Stimulated activated CD8-positive, alpha-beta memory T cell treated with anti-CD3 and anti-CD28 coated beads, Interleukin-4, amount 100 ng/mL, for 48 hours (primary cell): ENCODE results near the gene CCDC51.

Experiments
- DNase-seq: peaks from one replicate; pipeline ENCODE4 v3.0.0-alpha.2; 2020

Gene CCDC51

DNA sequence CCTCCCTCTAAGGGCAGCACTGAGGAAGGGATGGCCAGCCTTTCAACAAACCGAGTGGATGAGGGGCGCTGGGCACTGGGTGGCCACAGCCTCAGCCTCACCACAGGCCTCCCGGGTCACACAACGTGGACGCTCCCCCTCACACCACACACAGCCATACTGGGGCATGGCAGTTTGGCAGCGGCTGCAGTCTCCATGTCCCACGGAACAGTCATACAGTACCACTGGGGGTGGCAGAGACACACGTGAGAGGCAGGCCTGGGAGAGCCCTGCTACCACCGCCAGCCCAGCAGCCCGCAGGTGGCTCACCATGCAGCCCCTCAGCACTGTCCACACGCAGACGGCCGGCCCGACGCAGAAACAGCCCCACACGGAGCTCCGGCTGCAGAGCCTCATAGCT lies 21.8 kb downstream of the CCDC51 start:
- DNase-seq = no peak

DNA sequence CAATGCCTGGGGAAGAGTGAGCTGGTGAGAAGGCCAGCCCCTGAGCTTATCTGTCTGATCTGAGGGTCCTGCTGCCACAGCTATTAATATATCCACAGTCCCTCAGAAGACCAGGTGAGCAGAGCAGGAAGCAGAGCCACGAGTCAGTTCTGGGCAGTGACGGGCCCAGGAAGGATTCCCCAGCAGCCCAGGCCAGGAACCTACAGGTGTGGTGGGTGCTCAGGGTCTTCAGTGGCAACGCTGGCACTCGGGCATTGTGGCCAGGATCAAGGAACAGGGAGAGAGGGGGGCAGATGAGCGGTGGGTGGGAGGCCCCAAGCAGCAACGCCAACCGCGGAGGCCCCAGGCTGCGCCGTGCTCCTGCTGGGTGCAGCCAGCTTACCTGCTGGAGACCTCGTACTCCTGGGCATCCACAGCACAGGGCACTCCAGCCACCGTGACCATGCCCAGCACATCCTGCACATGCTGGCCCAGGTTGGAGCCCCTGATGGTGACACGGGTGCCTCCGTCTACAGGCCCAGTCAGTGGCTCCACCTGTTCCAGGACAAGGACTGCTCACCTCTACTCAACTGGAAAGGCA lies 22.3 kb downstream of the CCDC51 start:
- no peak for DNase-seq

DNA sequence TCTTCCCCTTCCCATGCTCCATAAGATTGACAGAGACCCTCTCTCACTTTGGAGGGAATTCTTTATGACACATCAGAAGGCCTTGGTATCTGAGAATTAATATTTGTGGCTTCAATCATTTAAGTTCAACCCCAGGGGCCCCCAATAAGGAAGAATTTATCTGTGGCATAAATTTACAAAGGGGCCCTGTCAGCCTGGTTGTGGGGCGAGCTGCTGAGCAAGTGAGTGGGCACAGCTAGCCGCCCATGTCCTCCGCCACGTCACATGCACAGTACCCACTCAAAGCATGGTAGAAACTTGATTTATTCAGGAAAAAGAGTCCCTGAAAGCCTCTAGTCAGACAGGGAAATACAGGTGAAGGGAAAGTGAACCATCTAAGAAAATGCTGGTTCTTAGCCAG lies 23.4 kb downstream of the CCDC51 start:
- DNase-seq = no peak

DNA sequence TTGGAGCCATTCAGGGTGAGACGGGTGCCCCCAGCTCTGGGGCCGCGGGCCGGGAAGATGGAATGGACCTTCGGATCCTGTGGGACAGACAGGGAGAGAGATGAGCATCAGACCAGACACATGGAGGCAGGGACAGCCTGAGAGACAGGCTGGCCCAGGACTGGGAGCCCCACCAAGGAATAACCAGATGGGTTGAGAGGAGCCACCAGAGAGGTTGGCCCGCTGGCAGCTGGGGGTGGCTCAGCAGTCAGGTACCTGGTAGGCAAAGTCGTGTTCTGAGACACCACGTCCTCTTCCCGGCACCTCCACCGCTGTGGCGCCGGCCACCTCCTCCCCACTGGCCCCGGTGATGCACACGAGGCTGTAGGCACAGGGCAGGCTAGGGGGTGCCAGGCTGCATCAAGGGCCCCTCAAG lies 23.8 kb downstream of the CCDC51 start:
- no peak for DNase-seq

DNA sequence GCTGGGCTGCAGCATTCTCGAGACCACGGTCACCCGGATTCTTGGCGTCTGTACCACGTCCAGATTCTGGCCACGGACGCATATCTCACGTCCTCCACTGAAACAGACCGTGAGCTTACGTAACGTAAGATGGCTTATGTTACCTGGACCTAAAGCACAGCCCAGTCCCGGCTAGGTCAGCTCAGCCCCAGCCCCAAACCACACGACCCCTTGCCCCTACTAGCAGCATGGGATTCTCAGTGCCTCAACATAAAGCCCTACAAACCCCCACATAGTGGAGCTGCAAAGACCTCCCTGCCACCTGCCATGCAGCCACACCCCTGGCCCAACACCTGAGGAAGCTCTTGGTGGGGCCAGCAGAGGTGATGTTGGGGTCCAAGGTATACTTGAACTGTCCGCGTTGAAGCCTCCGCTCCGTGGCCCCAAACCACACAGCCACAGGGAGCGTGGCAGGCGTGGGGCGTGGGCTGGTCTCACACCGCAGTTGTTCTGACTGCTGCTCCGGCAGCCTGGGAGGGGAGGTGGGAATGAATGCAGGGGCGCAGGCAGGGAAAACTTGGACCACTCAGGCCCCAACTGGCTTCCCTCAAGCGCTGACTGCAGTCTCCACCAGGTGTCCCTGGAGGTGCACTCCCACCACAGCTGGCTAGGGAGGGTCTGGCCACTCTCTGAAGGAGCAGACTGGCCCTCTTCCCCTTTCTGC lies 24.5 kb downstream of the CCDC51 start:
- no peak for DNase-seq

DNA sequence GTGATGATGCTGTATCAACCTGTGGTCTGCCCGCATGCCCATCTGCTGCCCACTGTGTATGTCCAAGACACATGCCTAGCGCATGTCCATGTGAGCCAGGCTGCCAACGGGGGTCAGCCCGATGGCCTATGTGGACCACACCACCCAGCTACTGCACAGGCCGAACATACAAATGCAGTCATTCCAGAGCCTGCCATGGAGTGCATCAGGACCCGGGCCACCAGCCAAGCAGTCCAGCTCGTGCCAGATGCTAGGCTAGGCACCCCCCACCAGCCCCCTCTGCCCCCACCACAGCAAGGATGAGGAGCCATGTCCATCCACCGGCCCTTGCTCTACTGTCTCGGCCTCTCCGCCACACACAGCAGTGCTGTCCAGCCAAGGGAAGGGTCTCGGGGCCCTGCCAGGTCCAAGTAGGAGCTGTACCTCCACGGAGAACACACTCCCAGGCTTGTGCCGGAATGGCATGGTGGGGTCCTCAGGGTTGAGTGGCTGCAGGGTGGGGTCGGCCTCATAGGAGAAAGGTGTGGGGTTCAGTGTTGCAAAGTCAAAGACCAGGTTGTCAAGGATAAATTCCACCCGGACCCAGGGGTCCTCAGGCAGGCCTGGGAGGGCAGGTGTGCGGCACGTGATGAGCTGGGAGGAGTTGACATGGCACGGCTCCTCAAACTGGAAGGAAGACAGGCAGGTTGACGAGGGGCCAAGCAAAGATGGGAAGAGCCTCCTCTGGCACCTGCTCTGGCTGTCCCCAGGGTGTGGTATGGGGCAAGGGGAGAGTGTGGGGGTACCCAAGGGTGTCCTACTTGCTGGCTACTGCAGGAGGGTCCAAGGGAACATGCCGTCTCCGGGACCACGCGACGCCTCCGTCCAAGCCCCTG lies 25.3 kb downstream of the CCDC51 start:
- no peak for DNase-seq

DNA sequence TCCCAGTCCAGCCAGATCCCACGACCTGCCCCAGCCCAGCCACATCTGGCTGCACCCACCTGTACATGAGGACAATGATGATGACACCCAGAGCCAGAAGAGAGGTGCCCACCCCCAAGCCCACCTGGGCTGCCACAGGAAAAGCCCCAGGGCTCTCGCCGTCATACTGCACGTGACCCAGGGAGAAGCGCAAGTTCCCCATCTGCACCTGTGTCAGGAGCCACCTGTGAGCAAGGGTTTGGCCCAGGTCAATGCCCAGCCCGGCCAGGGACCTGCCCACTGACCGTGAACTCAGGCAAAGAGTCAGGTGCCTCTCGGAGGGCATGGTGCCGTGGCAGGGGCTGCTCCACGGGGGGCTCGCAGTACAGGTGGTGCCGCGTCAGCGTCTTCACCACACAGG lies 26.3 kb downstream of the CCDC51 start:
- DNase-seq = no peak

DNA sequence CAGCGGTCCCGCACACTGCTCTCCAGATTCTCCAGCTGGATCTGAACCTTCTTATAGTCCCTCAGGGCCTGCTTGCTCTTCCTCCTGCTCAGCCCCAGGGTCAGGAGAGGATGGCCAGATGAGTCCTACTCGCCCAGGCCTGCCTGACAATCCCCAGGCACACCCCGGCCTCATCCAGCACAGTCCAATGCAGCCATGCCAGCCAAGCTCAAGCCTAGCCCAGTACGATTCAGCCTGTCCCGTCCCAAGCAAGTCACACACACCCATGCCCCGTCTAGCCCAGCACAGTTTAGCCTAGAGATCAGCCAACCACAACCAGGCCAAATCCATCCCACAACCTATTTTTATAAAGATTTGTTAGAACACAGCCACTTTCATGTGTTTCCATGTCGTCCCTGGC lies 26.8 kb downstream of the CCDC51 start:
- DNase-seq = no peak

DNA sequence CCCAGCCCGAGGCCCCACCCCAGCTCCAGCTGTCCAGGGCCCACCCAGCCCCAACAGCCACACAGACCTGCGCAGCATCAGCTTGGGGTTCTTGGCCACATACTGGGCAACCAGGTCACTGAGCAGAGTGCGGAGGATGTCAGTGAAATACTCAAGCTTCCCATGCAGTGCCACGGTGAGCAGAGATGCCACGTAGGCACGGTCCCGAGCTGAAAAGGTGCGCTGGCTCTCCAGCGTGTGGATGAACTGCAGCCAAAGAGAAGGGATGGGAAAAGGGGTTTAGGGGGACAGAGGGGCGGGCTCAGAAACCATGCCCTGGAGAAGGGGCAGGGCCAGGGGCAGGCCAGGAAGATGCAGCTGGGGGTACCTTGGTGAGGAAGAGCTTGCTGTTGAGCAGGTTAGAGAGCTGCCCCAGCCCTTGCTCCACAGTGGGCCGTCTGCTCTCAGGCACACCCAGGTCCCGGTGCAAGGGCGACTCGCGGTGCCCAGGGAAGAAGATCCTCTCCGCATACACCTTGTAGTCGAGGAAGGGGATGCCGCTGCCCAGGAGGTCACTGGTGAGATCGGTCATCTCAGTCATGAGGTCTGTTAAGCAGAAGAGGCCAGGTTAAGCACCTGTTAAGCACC lies 27.4 kb downstream of the CCDC51 start:
- no peak for DNase-seq

DNA sequence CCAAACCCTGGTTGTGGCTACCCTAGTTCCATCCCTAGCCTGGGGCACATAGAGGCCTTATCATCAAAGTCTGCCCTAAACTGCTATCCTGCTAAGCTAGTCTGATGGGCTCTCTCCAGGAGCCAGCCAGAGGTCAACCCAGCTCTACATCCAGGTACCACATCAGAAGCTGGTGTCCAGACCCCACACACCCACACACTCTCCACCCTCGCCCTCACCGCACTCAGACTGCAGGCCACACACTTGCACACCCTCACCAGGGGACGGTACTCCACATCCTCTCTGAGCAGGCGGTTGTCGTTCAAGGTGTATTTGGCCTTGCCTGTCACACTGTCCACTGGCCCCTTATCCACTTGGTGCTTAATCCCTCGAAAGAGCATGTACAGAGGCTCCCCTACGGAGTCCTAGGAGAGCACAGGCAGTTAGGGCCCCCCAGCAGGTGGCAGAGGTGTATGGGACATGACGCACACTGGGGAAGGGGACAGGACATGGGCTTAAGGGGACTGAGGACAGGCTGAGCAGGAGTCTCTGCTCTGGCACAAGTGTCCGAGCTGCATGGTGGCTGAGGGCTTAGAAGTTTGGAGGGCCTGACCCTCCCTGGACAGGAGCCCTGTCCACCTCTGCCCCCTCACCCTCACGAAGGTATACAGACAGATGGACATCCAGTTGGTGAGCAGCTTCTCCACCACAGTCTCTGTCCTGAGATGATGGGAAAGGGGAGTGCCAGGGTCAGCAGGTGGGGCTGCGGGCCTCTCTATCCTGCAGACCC lies 28.1 kb downstream of the CCDC51 start:
- DNase-seq = no peak

DNA sequence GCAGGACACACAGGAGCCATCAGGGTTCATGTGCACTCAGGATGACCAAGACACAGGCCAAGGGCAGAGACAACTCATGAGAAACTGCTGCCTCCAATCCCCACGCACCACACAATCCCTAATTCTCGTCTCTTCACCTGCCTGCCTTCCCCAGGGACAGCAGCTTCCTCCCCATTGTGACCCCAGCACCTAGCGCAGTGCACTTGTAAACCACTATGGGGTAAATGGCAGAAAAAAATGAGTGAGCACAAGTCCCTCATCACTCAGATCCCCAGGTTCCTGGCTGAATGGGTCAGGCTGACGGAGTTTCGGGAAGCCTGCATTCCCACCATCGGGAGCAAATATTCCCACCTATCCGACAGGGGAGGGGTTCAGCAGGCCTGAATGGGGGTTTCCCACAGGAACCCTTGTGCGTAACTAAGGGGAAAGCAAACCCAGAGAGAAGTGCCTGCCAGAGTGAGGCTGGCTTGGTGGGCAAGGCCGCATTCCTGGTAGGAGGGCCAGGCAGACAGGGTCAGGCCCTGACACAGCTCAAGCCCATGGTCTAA lies 28.8 kb downstream of the CCDC51 start:
- no peak for DNase-seq

DNA sequence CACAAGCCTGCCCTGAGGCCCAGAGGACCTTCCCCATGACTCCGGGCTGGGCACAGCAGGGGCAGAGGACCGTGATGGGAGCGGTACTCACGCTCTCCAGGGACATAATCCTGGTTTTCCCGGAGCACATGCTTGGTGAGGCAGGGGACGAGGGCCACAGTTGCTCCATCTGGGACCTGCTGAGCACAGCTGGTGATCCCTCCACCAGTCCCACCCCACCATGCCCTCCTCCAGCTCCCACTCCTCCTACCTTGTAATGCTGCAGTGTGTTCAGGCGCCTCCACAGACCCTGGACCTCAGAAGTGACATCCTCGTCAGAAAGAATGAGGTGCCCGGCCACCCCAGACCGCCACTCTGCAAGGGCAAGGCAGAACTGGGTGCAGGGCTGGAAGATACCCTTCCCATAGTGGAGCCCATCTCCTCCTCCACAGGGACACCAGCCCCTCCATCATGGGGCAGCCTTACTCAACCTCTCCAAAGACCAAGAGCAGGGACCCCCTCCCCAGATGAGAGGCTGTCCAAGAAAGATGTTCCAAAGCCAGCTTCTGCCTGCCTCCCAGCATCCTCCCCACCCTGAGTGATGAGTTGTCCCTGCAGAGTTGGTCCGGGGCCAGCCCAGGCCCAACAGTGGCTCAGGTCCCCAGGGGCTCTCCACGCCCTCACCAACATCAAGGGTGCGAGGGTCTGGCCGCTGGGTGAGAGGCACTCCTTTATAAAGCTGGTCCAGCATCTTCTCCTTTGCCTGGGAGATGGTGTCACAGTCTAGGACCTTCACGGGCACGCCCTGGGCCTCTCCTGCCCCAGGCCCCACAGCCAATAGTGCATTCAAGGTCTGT lies 29.5 kb downstream of the CCDC51 start:
- no peak for DNase-seq

DNA sequence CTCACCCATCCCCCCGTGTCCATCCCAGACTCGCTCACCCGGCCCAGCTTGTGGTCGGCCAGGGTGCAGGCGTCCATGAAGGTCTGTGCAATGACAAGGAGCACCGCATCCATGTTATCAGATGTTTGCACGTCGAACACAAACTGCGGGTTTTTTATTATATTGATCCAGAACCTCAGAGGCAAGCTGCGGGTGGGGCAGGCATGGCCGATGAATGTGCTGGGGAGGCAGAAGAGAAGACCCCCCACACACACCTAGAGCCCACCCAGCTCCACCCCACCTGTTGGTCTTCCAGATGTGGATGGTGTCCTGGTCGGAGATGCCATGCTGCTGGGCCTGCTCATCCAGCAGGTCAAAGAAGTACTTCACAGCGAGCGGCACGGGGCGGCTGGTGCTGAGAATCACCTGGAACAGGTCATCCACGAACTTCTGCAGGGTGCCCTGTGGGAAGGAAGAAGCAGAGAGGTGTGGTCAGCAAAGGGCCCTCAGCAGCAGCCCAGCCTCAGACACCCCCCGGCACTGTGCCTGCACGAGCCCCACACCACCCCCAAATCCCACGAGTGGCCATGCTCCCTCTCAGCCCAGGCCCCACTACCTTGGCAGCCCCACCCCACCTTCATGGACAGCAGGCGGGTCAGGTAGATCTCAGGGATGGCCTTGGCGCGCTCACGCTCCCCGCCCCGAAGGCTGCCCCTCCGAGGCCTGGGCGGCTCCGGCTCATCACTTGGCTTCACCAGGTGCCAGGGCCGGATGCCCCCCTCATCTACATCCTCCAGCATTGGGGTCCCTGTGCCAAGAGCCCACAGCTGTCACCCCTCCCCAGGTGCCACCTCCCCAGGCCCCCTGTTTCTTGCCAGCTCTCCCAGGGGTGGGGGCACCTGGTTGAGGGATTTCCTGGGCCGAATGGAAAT lies 30.4 kb downstream of the CCDC51 start:
- no peak for DNase-seq

DNA sequence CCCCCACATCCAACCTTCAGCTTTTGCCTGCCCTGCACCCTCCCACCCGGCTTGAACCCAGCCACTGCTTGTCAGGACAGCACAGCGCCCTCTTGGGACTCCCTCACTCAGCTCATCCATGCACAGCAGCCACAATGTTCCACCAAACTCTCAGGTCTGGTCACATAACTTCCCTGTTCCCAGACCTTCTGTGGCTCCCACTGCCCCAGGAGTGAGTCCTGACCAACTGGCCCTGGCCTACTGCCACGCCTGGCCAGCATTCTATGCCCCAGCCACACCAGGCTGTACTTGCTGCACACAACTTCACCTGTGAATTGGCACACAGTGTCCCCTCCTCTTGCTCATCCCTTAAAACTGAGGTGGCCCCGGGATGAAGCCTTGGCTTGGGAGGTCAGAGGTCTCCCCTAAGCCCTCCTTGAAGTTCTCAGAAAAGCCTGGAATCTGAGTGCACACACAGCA lies 31.1 kb downstream of the CCDC51 start:
- no peak for DNase-seq

DNA sequence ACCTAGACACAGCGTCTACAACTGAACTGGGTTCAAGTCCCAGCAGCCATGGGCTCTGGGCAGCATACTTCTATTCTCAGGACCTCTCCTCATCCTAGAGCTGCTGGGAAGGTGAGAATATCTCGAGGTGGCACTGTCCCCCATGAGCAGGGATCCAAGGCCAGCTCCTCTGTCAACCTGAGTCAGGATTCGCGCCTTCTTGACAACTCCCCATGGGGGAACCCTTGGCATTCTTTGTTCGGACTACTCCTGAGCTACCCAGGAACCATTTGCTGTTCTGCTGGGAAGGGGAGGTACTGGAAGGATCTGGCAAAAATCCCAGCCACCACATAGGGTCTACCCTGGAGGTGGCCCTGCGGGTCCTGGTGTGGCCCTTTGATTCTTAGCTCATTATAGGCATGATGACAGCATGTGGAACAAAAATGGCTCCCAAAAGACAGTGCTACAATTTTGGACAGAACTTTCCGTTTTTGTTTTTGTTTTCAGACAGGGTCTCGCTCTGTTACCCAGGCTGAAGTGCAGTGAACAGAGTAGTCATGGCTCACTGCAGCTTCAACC lies 32.3 kb downstream of the CCDC51 start:
- no peak for DNase-seq

DNA sequence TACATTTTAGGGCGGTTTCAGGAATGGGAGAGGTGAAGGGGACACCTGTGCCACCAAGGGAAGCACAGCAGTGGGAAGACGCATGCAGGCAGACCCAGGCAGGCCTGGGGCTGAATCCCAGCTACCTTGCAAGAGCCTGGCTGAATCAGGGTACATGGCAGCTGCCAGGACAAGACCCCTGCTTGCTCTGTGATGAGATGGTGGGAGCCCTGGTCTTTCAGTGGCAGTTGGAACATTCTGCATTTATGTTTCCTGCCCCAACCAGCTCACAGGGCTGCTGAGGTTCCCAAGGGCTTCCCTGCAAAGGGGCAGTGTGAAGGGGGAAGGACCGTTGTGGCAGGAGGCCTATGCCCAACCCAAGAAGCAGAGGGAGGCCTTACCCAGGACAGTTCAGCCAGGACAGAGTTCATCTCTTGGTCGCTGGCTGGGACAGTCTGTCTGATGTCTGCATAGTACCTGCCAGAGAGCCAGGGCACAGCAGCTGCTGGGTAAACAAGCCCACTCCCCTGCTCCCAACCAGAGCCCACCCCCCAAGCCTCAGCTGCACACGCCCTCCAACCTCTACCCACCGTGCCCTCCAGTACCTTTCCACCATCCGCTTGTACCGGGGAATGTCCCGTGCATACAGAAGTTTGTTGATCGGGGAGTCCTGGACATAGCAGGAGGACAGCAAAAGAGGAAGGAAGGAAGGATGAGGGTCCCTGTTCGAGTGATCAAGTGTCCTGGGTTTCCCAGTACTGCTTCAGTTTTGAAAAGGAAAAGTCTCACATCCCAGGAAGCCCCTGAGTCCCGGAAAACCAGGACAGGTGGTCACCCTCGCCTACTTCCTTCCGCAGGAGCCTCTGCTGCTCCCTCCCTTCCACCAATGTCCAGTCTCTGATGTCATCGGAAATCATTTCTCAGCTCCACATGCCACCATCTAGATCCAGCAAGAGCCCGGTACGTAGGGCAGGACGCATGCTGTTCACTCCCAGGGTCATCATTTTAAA lies 33.2 kb downstream of the CCDC51 start:
- DNase-seq = peak; percentile 13

DNA sequence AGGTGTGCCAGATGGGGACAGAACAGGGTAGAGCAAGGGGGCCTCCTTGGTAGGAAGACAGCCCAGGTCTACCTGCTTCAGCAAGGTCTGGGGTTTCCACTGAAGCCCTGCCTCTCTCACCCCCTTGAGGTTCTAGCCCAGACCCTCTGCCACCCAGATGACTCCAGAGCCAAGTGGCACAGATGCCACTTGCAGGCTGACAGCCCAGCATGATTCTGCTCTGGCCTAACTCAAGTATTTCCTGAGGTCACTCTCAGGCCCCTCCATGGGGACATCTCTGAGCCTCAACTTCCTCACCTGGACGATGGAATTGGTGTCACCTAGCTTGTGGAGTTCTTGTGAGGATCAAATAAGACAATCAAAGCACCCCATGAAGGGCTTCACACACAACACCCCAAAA lies 33.9 kb downstream of the CCDC51 start:
- DNase-seq = peak; percentile 19

DNA sequence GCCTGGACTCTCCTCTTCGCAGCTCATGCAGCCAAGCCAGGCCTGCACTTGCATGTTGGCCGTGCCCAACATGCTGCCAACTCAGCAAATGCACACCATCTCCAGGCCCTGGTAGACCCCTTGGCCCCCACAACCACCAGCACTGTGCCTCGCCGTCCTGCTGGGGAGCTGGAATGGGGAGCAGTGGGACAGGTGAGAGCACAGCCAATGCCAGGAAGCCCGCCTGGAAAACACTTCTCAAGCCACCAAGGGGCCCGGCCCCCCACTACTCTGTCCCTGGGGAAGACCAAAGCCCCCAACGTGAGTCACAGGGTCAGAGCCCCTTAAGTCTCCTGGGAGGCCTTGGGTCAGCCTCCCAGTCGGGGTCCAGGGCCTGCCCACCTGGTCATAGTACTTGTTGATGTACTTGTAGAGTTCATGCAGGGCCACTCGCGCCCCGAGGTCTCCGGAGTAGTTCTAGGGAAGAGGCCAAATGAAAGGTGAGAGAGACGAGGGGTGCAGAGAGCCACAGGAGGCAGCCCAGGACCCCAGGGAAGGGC lies 34.5 kb downstream of the CCDC51 start:
- peak; percentile 14 for DNase-seq
